GM12878 (cell line): ENCODE data around the gene RGS6.

Source experiments
- ASH2L ChIP-seq: fragments of 300-600, 200-600 bp; sonication (generic); IDR thresholded peaks from 2 replicates; pipeline ENCODE4 v1.6.1; 2017; ENCODE audit warnings: low read depth, mild to moderate bottlenecking, borderline replicate concordance
- BHLHE40 ChIP-seq, 2 experiments: fragments of 450-650 bp in 1 of 2; IDR thresholded peaks; 2 replicates each; pipeline ENCODE4 v1.6.1; 2011 to 2017; ENCODE audit warnings: low read depth in 2 of 2, borderline replicate concordance in 1 of 2, improper control_type of control experiment in 1 of 2, low read length in 1 of 2, mild to moderate bottlenecking in 1 of 2
- EZH2 ChIP-seq: IDR thresholded peaks from 2 replicates; pipeline ENCODE4 v1.6.1; 2012; ENCODE audit warnings: low read depth, mild to moderate bottlenecking, control low read depth, inconsistent platforms, low read length, borderline replicate concordance; ENCODE audit not compliant: control insufficient read depth
- MXI1 ChIP-seq: fragments of 150-350 bp; IDR thresholded peaks from 2 replicates; pipeline ENCODE4 v1.6.1; 2011; ENCODE audit warnings: low read depth, mild to moderate bottlenecking, inconsistent platforms, low read length, improper control_type of control experiment
- NFYB ChIP-seq: IDR thresholded peaks from 2 replicates; pipeline ENCODE4 v1.6.1; 2011; ENCODE audit warnings: low read depth, mild to moderate bottlenecking, low read length, improper control_type of control experiment, moderate library complexity; ENCODE audit not compliant: insufficient read depth
- POLR2AphosphoS5 ChIP-seq: IDR thresholded peaks from 2 replicates; pipeline ENCODE4 v1.6.1; 2011; ENCODE audit warnings: mild to moderate bottlenecking, low read length, inconsistent platforms
- RFX5 ChIP-seq: IDR thresholded peaks from 2 replicates; pipeline ENCODE4 v1.6.1; 2011; ENCODE audit warnings: low read depth, low read length, improper control_type of control experiment
- TARDBP ChIP-seq: IDR thresholded peaks from 2 replicates; pipeline ENCODE4 v1.6.1; 2016; ENCODE audit warnings: borderline replicate concordance
- ZNF274 ChIP-seq: IDR thresholded peaks from one replicate; pipeline ENCODE4 v1.8.0; 2011; ENCODE audit not compliant: insufficient read length, insufficient read depth
- ZZZ3 ChIP-seq: IDR thresholded peaks from 2 replicates; pipeline ENCODE4 v1.6.1; 2011; ENCODE audit warnings: low read depth; ENCODE audit not compliant: control insufficient read depth, insufficient read length
- TF ChIP-seq, protein P1 (sequence below), 3 experiments: IDR thresholded peaks in 2 of 3; conservative IDR thresholded peaks in 1 of 3; 2 replicates each; pipeline ENCODE4 v1.5.1; 2011; ENCODE audit warnings: low read depth in 3 of 3, low read length in 3 of 3, mild to moderate bottlenecking in 3 of 3, control low read depth in 2 of 3, moderate library complexity in 2 of 3, inconsistent platforms in 1 of 3, mixed read lengths in 1 of 3; ENCODE audit not compliant: control insufficient read depth in 2 of 3, insufficient read depth in 1 of 3; ENCODE audit errors: extremely low read depth in 1 of 3
- TF ChIP-seq, protein P2 (sequence below): IDR thresholded peaks from 2 replicates; pipeline ENCODE4 v1.6.1; 2011; ENCODE audit warnings: low read depth, low read length, improper control_type of control experiment, borderline replicate concordance
- TF ChIP-seq, protein P3 (sequence below): IDR thresholded peaks from 2 replicates; pipeline ENCODE4 v1.6.1; 2012; ENCODE audit warnings: mild to moderate bottlenecking, low read depth, low read length

DNA sequence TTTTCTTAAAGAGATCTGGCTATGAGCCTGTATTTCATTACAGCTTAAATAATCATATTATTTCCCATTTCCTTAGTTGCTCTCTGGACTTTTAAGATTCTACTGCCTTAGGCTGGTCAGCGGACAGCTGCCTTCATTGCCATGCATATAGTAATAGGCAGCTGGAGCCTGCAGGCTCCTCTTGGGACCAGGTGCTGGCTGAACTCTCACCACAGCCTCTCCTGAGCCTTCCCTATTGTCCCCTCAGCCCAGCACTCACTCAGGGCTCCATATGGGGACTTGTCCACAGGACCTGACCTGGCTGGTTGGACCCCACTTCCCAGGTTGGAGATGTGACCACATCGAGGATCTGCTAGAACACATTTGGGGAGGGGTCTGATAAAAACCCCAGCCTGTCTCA, 556.3 kb downstream of the RGS6 start:
- TF ChIP-seq, protein P1, sequence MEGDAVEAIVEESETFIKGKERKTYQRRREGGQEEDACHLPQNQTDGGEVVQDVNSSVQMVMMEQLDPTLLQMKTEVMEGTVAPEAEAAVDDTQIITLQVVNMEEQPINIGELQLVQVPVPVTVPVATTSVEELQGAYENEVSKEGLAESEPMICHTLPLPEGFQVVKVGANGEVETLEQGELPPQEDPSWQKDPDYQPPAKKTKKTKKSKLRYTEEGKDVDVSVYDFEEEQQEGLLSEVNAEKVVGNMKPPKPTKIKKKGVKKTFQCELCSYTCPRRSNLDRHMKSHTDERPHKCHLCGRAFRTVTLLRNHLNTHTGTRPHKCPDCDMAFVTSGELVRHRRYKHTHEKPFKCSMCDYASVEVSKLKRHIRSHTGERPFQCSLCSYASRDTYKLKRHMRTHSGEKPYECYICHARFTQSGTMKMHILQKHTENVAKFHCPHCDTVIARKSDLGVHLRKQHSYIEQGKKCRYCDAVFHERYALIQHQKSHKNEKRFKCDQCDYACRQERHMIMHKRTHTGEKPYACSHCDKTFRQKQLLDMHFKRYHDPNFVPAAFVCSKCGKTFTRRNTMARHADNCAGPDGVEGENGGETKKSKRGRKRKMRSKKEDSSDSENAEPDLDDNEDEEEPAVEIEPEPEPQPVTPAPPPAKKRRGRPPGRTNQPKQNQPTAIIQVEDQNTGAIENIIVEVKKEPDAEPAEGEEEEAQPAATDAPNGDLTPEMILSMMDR (IDR thresholded peaks at IDR 0.05 in 2 of 3, conservative IDR thresholded peaks at IDR 0.05 in 1 of 3; ENCODE audit: control insufficient read depth in 2 of 3, extremely low read depth in 1 of 3, insufficient read depth in 1 of 3, low read depth in 3 of 3, low read length in 3 of 3) = no peak
- TF ChIP-seq TARDBP = no peak
- no peak for TF ChIP-seq EZH2
- no peak for TF ChIP-seq POLR2AphosphoS5
- no peak for TF ChIP-seq BHLHE40 (IDR thresholded peaks at IDR 0.05; ENCODE audit: borderline replicate concordance in 1 of 2, low read depth in 2 of 2, low read length in 1 of 2)
- no peak for TF ChIP-seq ZNF274
- TF ChIP-seq, protein P2, sequence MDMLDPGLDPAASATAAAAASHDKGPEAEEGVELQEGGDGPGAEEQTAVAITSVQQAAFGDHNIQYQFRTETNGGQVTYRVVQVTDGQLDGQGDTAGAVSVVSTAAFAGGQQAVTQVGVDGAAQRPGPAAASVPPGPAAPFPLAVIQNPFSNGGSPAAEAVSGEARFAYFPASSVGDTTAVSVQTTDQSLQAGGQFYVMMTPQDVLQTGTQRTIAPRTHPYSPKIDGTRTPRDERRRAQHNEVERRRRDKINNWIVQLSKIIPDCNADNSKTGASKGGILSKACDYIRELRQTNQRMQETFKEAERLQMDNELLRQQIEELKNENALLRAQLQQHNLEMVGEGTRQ = no peak
- TF ChIP-seq, protein P3, sequence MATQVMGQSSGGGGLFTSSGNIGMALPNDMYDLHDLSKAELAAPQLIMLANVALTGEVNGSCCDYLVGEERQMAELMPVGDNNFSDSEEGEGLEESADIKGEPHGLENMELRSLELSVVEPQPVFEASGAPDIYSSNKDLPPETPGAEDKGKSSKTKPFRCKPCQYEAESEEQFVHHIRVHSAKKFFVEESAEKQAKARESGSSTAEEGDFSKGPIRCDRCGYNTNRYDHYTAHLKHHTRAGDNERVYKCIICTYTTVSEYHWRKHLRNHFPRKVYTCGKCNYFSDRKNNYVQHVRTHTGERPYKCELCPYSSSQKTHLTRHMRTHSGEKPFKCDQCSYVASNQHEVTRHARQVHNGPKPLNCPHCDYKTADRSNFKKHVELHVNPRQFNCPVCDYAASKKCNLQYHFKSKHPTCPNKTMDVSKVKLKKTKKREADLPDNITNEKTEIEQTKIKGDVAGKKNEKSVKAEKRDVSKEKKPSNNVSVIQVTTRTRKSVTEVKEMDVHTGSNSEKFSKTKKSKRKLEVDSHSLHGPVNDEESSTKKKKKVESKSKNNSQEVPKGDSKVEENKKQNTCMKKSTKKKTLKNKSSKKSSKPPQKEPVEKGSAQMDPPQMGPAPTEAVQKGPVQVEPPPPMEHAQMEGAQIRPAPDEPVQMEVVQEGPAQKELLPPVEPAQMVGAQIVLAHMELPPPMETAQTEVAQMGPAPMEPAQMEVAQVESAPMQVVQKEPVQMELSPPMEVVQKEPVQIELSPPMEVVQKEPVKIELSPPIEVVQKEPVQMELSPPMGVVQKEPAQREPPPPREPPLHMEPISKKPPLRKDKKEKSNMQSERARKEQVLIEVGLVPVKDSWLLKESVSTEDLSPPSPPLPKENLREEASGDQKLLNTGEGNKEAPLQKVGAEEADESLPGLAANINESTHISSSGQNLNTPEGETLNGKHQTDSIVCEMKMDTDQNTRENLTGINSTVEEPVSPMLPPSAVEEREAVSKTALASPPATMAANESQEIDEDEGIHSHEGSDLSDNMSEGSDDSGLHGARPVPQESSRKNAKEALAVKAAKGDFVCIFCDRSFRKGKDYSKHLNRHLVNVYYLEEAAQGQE = no peak
- no peak for TF ChIP-seq MXI1
- no peak for TF ChIP-seq ZZZ3
- no peak for TF ChIP-seq ASH2L
- TF ChIP-seq NFYB = no peak
- TF ChIP-seq RFX5 = no peak
